HepG2 (cell line): Measurements from ENCODE around the gene SUSD6.

ENCODE experiments used
- HOMEZ ChIP-seq: IDR thresholded peaks from 2 replicates; pipeline ENCODE4 v1.6.1; 2016; ENCODE audit warnings: low read depth
- JUNB ChIP-seq: sonication (generic); formaldehyde crosslinking; IDR thresholded peaks from 2 replicates; pipeline ENCODE4 v1.8.0; 2022; ENCODE audit warnings: missing genetic modification reagents, mild to moderate bottlenecking, borderline replicate concordance
- NR1H2 ChIP-seq: sonication (generic); formaldehyde crosslinking; IDR thresholded peaks from 2 replicates; pipeline ENCODE4 v1.8.1; 2022; ENCODE audit warnings: low read depth, missing genetic modification reagents, borderline replicate concordance
- NR2F2 ChIP-seq: IDR thresholded peaks from 2 replicates; pipeline ENCODE4 v1.6.1; 2012; ENCODE audit warnings: low read depth, inconsistent platforms, borderline replicate concordance
- NR2F6 ChIP-seq, 2 experiments: IDR thresholded peaks; 2 replicates each; pipeline ENCODE4 v1.6.1; 2016; ENCODE audit warnings: antibody characterized with exemption in 1 of 2, mild to moderate bottlenecking in 1 of 2
- POLR2A ChIP-seq, 2 experiments: IDR thresholded peaks; 2 replicates each; pipeline ENCODE4 v1.6.1; 2011; ENCODE audit warnings: low read depth in 2 of 2, low read length in 2 of 2, mild to moderate bottlenecking in 1 of 2, moderate library complexity in 1 of 2; ENCODE audit not compliant: insufficient read depth in 1 of 2
- POLR2AphosphoS5 ChIP-seq: IDR thresholded peaks from 2 replicates; pipeline ENCODE4 v1.6.1; 2012; ENCODE audit warnings: low read depth, low read length
- SP2 ChIP-seq: sonication (generic); formaldehyde crosslinking; IDR thresholded peaks from 2 replicates; pipeline ENCODE4 v1.5.1; 2020; ENCODE audit warnings: mild to moderate bottlenecking, missing genetic modification reagents
- THAP11 ChIP-seq: IDR thresholded peaks from 2 replicates; pipeline ENCODE4 v1.6.1; 2016; ENCODE audit warnings: missing biosample characterization, missing genetic modification reagents
- ZBTB40 ChIP-seq, 2 experiments: fragments of 450-650 bp in 1 of 2; sonication (generic) in 1 of 2; formaldehyde crosslinking in 1 of 2; IDR thresholded peaks; 2 replicates each; pipeline versions ENCODE4 v1.6.1 to v1.8.0; 2016 to 2022; ENCODE audit warnings: antibody characterized with exemption in 1 of 2, mild to moderate bottlenecking in 1 of 2, missing genetic modification reagents in 1 of 2
- ZNF121 ChIP-seq: sonication (generic); formaldehyde crosslinking; IDR thresholded peaks from 2 replicates; pipeline ENCODE4 v1.5.0; 2020; ENCODE audit warnings: mild to moderate bottlenecking, missing genetic modification reagents
- ZNF337 ChIP-seq: sonication (generic); formaldehyde crosslinking; IDR thresholded peaks from 2 replicates; pipeline ENCODE4 v1.5.1; 2020; ENCODE audit warnings: missing genetic modification reagents, low read depth, mild to moderate bottlenecking, borderline replicate concordance

- TF ChIP-seq NR2F6 (IDR thresholded peaks at IDR 0.05) (no peak), NR2F6 (CRISPR knock-in tag; IDR thresholded peaks at IDR 0.05) (no peak), NR1H2 (no peak), ZBTB40 (IDR thresholded peaks at IDR 0.05) (no peak), ZBTB40 (CRISPR knock-in tag; IDR thresholded peaks at IDR 0.05) (no peak), ZNF337 (CRISPR knock-in tag) (no peak), POLR2A (IDR thresholded peaks at IDR 0.05; ENCODE audit: insufficient read depth in 1 of 2, low read depth in 2 of 2, low read length in 2 of 2) (no peak), ZNF121 (CRISPR knock-in tag) (no peak), SP2 (CRISPR knock-in tag) (no peak), POLR2AphosphoS5 (no peak), HOMEZ (no peak), THAP11 (no peak), NR2F2 (no peak), JUNB (no peak)
Observed at GRCh38 chr14:69719501-69719951, 108.1 kb downstream of the SUSD6 start.
